K562 (cell line): ENCODE results near the gene KCNQ4. TPM values are rescaled to one million over a fixed set of nuclear protein-coding genes. Genes with fewer than 3 reads are reported as not detected.

Experiments used
- BCL6 ChIP-seq: fragments of 250-450 bp; sonication (Bioruptor Pico); IDR thresholded peaks from 2 replicates; pipeline ENCODE4 v1.4.0; 2020
- CBX2 ChIP-seq: fragments of 200-600 bp; sonication (generic); IDR thresholded peaks from one replicate; pipeline ENCODE4 v1.6.1; 2012; ENCODE audit warnings: mild to moderate bottlenecking, low read length, inconsistent platforms; ENCODE audit not compliant: insufficient read depth, poor library complexity, severe bottlenecking
- CCNT2 ChIP-seq: IDR thresholded peaks from 2 replicates; pipeline ENCODE4 v1.6.1; 2011; ENCODE audit warnings: borderline replicate concordance, low read depth, mild to moderate bottlenecking, moderate library complexity, mixed read lengths, low read length; ENCODE audit not compliant: insufficient read length; ENCODE audit errors: extremely low read depth
- KDM4B ChIP-seq, 2 experiments: fragments of 450-650 bp in 1 of 2; sonication (generic) in 1 of 2; IDR thresholded peaks; 2 replicates each; pipeline ENCODE4 v1.6.1; 2016 to 2017; ENCODE audit warnings: borderline replicate concordance in 2 of 2, antibody characterized with exemption in 1 of 2, low read depth in 1 of 2, mild to moderate bottlenecking in 1 of 2
- MBD1 ChIP-seq: fragments of 250-450 bp; sonication (Bioruptor Pico); IDR thresholded peaks from 2 replicates; pipeline ENCODE4 v1.8.0; 2022; ENCODE audit warnings: inconsistent platforms
- MTA1 ChIP-seq: fragments of 450-650 bp; IDR thresholded peaks from 2 replicates; pipeline ENCODE4 v1.6.1; 2017; ENCODE audit warnings: borderline replicate concordance
- NCOR1 ChIP-seq: fragments of 450-650 bp; IDR thresholded peaks from 2 replicates; pipeline ENCODE4 v1.6.1; 2016; ENCODE audit warnings: mild to moderate bottlenecking, moderate library complexity
- NRF1 ChIP-seq, 2 experiments: fragments of 450-650 bp; IDR thresholded peaks in 1 of 2; conservative IDR thresholded peaks in 1 of 2; 2 replicates each; pipeline ENCODE4 v1.6.1; 2014; ENCODE audit warnings: mild to moderate bottlenecking in 2 of 2
- PBX2 ChIP-seq, 2 experiments: IDR thresholded peaks in 1 of 2; conservative IDR thresholded peaks in 1 of 2; 2 replicates each; pipeline ENCODE4 v1.6.1; 2016; ENCODE audit warnings: low read depth in 2 of 2, mild to moderate bottlenecking in 1 of 2, missing compliant biosample characterization in 1 of 2, missing genetic modification characterization in 1 of 2, moderate library complexity in 1 of 2
- TRIM25 ChIP-seq: fragments of 450-650 bp; IDR thresholded peaks from 2 replicates; pipeline ENCODE4 v1.7.0; 2016; ENCODE audit warnings: borderline replicate concordance
- ZNF280A ChIP-seq: fragments of 450-650 bp; IDR thresholded peaks from 2 replicates; pipeline ENCODE4 v1.6.1; 2018; ENCODE audit warnings: mild to moderate bottlenecking, low read depth; ENCODE audit not compliant: partially characterized antibody
- ZNF436 ChIP-seq: fragments of 250-450, 450-650 bp; sonication (Bioruptor Pico); formaldehyde crosslinking; IDR thresholded peaks from 2 replicates; pipeline ENCODE4 v1.7.0; 2020; ENCODE audit warnings: mild to moderate bottlenecking
- polyA plus RNA-seq, 8 experiments: library from polyadenylated mRNA; depleted of rRNA in 4 of 8; stranded (reverse) in 5 of 8; unstranded in 3 of 8; fragments of >200 nt; fragmentation: Nextera tagmentation in 2 of 8; fragmentation: Illumina TruSeq in 1 of 8; extraction: Ambion mirVana in 2 of 8; extraction: Trizol in 1 of 8; gene quantifications; 2 replicates each; pipeline versions ENCODE4 v1.2.1 to v1.2.3, GENCODE V29; 2011 to 2014; ENCODE audit warnings: inconsistent platforms in 1 of 8, missing spikeins in 1 of 8
- total RNA-seq, 7 experiments: library from RNA; depleted of rRNA in 6 of 7; stranded (reverse); fragments of >200 nt in 6 of 7; fragmentation: Illumina TruSeq in 2 of 7; extraction: Trizol in 2 of 7; gene quantifications; 2 replicates each; pipeline versions ENCODE4 v1.2.1 to v1.2.3, GENCODE V29; 2011 to 2021; ENCODE audit warnings: low replicate concordance in 1 of 7

KCNQ4 gene
- total and polyA plus RNA-seq, 9 of the 15 experiments (the other 6 are each of a cell fraction or from before 2014, with no cell fraction given) = 0.07 to 4.1 (median 0.79) TPM

- TF ChIP-seq PBX2 (CRISPR knock-in tag; IDR thresholded peaks at IDR 0.05; ENCODE audit: low read depth) = no peak
- TF ChIP-seq PBX2 (tag; conservative IDR thresholded peaks at IDR 0.05; ENCODE audit: low read depth) = no peak
- no peak for TF ChIP-seq MBD1 (CRISPR knock-in tag)
- TF ChIP-seq MTA1 = no peak
- TF ChIP-seq TRIM25 = no peak
- no peak for TF ChIP-seq CCNT2
- no peak for TF ChIP-seq BCL6 (CRISPR knock-in tag)
- peak; percentile 26 to 36; a peak in 2 of 4 replicates for TF ChIP-seq NRF1 (conservative IDR thresholded peaks at IDR 0.05 in 1 of 2, IDR thresholded peaks at IDR 0.05 in 1 of 2)
- no peak for TF ChIP-seq ZNF280A
- TF ChIP-seq NCOR1 = no peak
- TF ChIP-seq ZNF436 = no peak
- TF ChIP-seq KDM4B (IDR thresholded peaks at IDR 0.05; ENCODE audit: borderline replicate concordance in 2 of 2, low read depth in 1 of 2) = no peak
- TF ChIP-seq CBX2 = no peak
Observed at GRCh38 chr1:40784141-40784770, 669 bp downstream of the KCNQ4 start (continued).
